DMS153 (cell line): ENCODE data around the gene KLC4.
"Not testable (repeated sequence)": the region's sequence is repeated elsewhere in the genome, so short reads cannot be mapped to it uniquely, and the experiment has no call there.

Source experiments
- DNase-seq: peaks from one replicate; lab custom pipeline; 2025; lab: John Stamatoyannopoulos, UW

KLC4 gene

DNA sequence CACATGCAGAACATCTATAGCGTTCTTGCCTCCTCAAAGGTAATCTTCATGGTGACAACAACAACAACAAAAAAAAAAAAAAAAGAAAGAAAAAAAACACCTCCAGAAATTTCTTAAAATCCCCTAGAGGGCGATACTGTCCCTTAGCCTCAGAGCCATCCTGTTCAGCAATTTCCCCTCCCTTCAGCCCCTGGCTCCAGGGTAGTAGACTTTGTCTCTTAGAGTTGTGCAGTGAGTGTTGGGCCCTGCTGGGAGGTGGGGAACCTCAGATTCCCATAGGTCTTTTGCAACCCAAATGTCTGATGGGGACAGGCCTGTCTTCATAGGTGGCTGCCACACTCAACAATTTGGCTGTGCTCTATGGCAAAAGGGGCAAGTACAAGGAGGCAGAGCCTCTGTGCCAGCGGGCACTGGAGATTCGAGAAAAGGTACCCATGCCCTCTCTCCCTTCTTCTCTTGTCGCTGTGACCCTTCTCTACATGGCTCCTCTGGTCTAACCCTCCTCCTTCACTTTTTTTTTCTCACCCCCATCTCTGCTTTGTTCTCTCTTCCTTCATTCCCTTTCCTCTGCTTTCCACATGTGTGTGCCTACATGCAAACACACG, 10.7 kb downstream of the KLC4 start:
- DNase-seq, result peak; percentile 23

DNA sequence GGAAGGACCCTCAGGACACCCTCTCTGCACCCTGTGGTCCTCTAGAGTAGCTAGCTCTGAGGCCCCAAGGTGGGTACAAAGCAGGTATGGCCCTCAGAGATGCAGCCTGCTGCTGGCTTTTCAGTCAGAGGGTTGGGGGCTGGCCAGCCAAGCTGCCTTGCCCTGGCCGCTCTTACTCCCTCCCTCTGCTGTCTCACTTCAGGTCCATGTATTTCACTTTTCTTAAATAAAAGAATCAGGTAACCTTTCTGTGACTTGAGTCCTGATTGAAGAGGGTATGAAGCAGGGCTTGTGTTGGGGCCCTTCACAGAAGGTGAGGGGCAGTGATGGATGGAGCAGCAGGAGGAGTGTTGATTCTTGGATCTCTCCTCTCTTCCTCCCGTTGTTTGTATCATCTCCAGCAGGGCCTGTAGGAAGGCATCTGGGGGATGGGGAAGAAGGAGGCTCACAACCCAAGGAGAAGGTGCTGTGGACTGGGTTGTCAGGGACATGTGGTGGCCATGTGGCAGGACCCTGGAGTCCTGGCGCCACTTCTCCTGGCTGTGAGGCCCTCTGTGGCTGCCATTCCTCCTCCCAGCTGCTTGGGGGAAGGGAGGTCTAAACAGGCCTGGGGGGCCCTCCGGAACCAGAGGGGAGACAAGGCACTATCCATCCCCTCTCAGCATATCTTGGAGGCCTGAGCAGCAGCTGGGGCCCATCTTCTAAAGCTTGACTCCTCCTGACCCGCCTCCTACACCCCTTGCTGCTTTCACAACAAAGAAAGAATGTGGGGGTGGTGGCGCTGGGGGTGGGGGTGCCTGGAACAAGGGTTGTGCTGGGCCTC, 15.6 kb downstream of the KLC4 start:
- DNase-seq, result no peak

DNA sequence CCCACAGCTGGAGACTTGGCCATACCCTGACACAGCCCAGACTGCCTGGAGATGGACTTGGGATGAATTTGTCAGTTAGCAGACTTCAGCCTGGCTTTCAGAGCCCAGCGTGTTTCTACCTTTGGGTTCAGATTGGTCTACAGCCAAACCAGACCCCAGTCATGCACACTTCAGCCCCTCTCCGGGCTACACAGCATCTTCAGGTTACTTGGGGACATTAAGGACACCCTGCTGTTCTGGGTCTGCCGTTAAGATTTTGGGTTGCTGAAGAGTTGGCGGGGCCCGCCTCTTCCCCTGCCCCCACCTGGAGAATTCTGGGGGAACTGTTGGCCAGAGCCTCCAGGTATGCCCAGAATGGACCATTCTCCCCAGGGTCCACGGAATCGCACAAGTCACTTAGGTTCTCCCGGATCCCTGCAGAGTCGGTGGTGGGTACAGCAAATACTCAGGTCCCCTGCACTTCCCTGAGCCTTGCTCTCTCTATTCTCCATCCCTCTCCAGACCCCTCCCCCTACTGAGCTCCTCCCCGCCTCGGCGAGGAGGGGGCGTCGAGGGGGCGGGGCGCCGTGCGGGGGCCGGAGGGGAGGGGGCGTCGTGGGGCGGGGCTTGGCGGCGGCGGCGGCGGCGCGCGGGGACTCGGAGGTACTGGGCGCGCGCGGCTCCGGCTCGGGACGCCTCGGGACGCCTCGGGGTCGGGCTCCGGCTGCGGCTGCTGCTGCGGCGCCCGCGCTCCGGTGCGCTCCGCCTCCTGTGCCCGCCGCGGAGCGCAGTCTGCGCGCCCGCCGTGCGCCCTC, 16.4 kb downstream of the KLC4 start, which contains the start of gene PTK7:
PTK7 (plus strand) TSS at position 645 of the 794 bp plus-strand sequence. CDS start 175 bp downstream, outside the sequence.
- DNase-seq, result peak; percentile 12

- no peak for DNase-seq
Observed at GRCh38 chr6:43076464-43077332, 17.3 kb downstream of the KLC4 start.

DNA sequence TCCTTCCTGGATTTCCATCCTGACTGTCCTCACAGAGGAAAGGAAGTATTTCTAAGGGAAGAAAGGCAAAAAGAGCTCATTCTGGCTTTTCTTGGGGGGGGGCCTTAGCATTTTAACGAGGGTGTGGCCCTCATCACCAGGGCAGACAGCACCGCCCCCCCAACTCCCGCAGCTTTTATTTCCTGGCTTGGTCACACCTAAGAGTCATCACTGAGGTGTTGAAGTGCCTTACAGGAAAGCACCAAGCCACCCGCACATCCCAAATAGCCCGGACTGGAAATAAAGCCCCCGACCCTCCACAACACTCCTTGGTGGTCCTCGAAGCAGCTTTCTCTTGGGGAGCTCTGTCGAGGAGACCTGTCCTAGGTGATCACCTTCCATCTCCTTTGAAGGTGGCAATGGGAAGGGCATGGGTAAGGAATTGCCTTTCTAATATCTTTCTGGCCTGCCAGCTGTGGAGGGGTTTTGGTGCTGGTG, 17.9 kb downstream of the KLC4 start:
- no peak for DNase-seq

- DNase-seq, result no peak
Observed at GRCh38 chr6:43077981-43078511, 18.6 kb downstream of the KLC4 start.

DNA sequence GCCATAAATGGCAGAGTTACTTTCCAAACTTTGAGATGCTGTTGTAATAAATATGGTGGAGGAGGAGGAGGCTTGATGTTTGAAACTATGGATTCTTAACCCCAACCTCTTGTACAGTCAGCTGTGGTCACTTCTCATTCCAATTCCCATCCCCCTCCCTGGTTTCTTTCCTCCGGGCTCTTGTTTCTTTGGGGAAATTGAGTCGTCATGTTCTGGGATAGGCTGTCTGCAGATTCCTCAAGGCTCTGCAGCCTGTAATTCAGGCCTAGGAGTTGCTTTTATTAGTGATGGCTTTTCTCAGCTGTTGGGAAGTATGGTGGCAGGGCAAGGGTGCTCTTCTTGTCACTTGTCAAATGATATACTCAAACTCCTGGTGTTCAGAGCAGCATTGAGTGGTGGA, 19.3 kb downstream of the KLC4 start:
- DNase-seq, result no peak

- DNase-seq, result no peak
Observed at GRCh38 chr6:43081043-43081442, 21.6 kb downstream of the KLC4 start.

GRCh38 chr6:43081922-43082321, 22.5 kb downstream of the KLC4 start:
- not testable (repeated sequence) for DNase-seq

GRCh38 chr6:43082806-43083655, 23.6 kb downstream of the KLC4 start:
- no peak for DNase-seq

DNA sequence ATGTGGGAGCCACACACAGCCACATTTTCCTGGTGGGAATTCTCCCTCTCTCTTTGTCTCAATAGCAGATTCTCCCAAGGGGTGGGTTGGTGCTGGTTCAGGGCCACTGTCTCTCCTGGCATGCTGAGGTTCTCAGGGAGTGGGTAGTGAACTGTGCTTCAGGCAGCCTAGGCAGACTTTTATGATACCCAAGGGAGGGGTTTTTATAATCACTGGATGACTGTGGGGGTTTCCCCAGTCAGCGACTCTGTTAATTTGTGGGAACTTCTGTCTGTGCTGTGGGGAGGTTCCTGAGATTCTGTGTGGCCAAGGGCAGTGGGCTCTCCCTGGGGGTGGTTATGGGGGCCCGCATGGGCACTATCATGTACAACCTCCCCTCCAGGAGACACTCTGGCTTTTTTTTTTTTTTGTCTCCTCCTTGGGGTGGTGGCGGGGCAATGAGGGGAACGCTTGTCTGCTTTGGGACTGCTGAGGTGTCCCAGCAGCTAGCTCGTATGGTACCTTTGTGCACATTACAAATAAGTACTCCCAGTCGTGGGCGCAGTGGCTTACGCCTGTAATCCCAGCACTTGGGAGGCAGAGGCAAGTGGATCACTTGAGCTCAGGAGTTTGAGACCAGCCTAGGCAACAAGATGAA, 26.7 kb downstream of the KLC4 start:
- DNase-seq, result no peak

GRCh38 chr6:43088654-43089056, 29.2 kb downstream of the KLC4 start:
- no peak for DNase-seq

- no peak for DNase-seq
Observed at GRCh38 chr6:43089467-43089866, 30.0 kb downstream of the KLC4 start.

GRCh38 chr6:43089874-43090558, 30.6 kb downstream of the KLC4 start:
- DNase-seq, result no peak

DNA sequence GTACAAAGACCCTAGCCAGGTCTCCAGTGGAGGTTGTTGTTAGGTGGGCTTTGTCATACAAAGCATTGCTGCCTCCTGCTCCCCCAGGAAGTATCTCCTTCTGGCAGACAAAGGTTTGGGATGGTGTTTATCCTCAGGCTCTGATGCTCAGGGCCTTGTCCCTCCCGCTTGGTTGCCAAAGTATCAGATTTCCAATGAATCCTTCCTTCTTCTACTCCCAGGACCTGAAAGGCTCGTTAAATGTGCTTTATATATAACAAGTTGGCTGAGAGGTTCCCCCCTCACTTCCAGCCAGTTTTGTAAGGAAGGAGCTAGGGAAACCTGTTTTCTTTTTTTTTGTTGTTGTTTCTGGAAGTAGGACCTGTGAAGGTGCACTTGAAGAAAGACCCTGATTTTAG, 31.1 kb downstream of the KLC4 start:
- peak; percentile 48 for DNase-seq

DNA sequence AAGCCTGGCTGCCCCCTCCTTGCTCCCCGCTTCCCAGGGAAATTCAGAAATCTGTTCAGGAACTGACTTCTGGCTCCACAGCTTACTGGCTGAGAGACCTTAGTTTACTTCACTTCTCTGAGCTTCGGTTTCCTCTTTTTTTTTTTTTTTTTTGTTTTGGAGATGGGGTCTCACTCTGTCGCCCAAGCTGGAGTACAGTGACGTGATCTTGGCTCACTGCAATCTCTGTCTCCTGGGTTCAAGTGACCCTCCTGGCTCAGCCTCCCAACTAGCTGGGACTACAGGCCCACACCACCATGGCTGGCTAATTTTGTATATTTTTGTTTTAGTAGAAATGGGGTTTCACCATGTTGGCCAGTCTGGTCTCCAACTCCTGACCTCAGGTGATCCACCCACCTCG, 31.6 kb downstream of the KLC4 start:
- no peak for DNase-seq

- no peak for DNase-seq
Observed at GRCh38 chr6:43091436-43091991, 32.1 kb downstream of the KLC4 start.

DNA sequence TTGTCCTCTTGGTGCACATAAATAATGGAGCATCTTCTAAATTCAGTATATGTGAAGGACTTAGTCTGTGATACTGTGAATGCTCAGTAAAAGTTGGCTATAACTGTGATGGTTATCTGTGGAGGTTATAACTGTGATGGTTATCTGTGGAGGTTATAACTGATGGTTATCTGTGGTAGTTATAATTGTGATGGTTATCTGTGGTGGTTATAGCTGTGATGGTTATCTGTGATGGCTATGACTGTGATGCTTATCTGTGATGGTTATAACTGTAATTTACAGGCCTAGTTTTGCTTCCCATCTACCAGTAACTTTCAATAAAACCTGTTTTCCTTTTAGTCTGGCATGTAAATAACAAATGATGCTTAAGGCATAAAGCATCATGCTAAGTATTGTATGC, 33.2 kb downstream of the KLC4 start:
- no peak for DNase-seq
